HG02610 (cell line): ENCODE results near the gene YBEY.

ENCODE experiments used
- ATAC-seq: cut with Tn5 transposase; IDR thresholded peaks from one replicate; pipeline ENCODE4 v1.9.1; 2021; ENCODE audit warnings: mild to moderate bottlenecking, moderate library complexity; ENCODE audit not compliant: unreplicated experiment

Gene YBEY

DNA sequence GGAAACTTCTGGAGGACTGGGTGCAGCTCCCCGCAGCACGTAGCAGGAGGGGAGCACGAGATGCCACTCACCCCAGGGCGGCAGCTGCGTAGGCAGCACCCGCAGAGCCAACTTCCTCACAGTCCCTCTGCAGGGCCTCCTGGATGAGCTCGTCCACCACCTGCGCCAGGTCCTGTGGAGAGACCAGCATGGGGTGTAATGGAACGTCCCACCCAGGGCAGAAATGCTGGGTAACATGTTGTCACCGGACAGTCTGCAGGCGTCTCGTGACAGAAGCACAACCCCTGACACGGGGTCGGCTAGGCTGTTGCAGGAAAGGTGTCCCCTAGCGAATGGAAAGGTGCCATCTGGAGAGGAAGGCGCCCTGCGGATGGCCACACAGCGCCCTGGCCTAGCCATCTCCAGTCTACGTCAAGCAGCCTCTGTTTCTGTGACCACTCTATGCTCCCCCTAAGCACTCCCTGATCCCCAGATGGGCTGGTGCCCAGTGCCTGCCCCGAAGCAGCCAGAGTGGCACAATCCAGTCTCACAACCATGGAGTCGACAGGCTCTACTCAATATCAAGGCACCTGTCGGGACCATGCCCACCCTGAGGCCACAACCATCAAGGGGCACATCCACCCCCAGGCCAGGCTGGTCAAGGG, 22.0 kb upstream of the YBEY start:
- no peak for ATAC-seq

DNA sequence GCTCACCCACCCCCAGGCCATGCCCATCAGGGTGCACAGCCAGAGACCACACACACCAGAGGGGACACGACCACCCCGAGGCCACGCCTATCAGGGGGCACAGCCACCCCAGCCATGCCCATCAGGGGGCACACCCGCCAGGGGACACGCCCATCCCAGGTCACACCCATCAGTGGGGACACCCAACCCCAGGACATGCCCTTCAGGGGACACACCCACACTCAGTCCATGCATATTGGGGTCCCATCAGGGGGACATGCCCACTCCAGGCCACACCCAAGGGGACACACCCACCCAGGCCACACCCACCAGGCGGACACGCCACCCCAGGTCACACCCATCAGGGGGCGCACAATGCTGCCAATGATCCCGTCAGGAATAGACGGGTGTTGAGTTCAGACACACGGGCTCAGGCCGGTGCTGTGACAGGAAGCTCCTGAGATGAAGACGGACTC, 21.4 kb upstream of the YBEY start:
- ATAC-seq = no peak

- no peak for ATAC-seq
Observed at GRCh38 chr21:46265736-46266525, 20.2 kb upstream of the YBEY start.

- no peak for ATAC-seq
Observed at GRCh38 chr21:46266946-46267345, 19.2 kb upstream of the YBEY start.

DNA sequence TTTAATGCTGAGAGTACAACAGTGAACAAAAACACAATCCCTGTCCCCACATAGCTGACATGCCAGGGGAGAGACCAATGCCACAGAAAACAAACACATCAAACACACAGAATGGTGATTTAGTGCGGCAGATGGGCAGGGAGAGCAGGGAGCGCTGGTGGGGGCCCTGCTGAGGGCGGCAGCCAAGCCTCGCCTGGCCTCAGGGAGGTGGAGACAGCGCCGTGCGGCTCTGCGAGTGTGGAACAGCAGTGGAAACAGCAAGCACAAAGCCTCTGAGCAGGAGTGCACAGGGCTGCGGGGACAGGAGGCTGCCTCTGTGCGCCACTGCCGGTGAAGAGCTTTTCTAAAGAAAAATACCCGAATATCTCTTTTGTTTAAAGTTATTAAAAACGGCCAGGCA, 17.8 kb upstream of the YBEY start:
- no peak for ATAC-seq

- ATAC-seq = no peak
Observed at GRCh38 chr21:46269466-46269865, 16.7 kb upstream of the YBEY start.

- ATAC-seq = no peak
Observed at GRCh38 chr21:46273341-46273740, 12.8 kb upstream of the YBEY start.

DNA sequence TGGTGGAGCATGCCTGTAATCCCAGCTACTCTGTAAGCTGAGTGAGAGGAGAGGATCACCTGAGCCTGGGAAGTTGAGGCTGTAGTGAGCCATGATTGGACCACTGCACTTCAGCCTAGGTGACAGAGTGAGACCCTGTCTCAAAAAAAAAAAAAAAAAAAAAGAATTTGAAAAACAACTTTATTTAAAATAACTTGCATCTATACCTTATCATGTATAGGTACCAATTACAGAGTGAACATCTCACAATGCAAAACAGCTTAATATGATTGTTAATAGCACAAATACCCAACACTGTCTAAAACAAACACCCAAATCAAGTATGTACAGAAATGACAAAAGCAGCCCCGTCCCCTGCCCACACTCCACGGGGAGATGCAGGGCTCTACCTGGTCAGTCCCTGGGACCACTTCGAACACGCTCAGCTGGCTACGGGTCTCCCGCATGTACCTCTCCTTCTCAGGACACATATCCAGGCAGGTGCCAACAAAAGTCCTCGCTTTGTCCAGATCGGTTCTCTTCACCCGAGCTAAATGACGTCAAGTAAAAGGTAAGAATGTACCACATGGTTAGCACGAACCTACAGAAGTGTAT, 11.2 kb upstream of the YBEY start:
- no peak for ATAC-seq

DNA sequence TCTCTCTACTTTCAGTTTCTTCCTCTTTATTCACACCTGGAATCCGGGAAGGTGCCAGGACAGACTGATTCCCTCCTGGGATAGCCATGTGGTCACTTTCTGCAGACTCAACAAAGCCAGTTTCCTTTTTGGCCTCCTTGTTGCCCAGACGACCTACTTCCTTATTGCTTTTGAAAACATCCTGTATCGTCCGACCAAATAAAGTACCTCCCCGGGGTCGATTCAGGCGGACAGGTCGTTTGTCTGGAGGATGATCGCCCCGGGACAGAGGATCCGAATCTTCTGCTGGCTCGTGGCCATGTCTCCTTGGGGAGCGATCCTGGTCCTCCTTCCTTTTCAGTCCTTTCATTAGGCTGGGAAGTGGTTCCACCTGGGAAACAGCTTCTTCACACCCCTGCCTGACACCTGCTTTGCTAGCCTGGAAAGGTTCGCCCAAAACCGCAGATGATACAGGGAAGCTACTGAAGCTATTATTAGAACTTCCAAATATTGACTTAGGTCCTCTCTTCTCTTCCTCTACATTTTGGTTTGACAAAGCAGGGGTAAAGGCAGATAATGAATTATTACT, 2.0 kb upstream of the YBEY start:
- no peak for ATAC-seq

DNA sequence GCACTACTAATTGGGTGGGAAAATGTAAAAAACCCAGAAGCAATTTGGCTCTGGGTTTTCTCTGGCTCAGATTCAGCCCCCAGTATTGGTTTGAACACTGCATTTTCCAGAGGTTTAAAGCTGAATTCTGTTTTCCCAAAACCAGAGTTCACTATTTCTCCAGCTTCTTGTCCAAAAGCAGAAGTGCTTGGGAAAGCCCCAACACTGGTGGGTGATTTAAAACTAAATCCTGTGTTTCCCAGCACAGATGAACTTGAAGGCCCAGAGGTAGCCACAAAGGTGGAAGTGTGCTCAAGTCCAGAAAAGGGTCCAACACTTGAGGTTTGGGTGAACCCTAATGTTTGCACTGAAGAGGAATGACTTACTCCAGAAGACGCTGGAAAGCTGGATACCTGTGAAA, 1.4 kb upstream of the YBEY start:
- no peak for ATAC-seq

GRCh38 chr21:46285206-46285661, 908 bp upstream of the YBEY start, which contains the start of gene MCM3AP:
Gene MCM3AP, minus strand, starts transcription at chr21:46285611. Its CDS starts 325 bp downstream, at chr21:46285286.
- no peak for ATAC-seq

DNA sequence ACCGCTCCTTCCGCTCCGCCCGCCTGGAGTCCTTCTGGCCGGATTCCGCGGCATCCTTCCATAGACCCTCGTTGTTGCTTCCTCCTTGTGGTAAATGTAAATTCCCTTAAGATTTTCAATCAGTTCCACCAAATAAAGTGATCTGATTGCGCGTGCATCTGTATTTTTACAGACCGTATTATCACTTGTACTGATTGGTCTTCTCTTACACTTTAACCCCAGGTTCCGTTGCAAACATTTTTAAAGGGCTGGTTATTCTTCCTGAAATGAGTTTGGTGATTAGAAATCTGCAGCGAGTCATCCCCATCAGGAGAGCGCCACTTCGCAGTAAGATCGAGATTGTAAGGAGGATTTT, 483 bp downstream of the YBEY start:
- ATAC-seq = no peak

GRCh38 chr21:46287541-46287940, 1.4 kb downstream of the YBEY start:
- no peak for ATAC-seq

DNA sequence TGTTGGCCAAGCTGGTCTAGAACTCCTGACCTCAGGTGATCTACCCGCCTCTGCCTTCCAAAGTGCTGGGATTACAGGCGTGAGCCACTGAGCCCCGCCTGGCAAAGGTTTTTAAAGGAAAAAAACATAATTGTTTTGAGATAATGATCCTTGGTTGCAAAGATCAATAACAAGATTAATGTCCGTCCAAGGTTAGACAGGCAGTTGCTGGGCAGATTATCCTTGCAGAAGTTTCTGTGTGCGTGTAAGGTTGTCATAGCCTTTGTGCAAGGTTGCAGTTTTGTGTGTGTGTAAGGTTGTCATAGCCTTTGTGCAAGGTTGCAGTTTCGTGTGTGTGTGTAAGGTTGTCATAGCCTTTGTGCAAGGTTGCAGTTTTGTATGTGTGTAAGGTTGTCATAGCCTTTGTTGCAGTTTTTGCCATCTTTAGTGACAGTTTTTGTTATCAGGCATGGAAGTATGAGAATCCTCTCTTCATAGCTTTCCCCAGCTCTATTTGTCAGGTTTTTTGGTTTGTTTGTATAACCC, 3.6 kb downstream of the YBEY start:
- no peak for ATAC-seq

DNA sequence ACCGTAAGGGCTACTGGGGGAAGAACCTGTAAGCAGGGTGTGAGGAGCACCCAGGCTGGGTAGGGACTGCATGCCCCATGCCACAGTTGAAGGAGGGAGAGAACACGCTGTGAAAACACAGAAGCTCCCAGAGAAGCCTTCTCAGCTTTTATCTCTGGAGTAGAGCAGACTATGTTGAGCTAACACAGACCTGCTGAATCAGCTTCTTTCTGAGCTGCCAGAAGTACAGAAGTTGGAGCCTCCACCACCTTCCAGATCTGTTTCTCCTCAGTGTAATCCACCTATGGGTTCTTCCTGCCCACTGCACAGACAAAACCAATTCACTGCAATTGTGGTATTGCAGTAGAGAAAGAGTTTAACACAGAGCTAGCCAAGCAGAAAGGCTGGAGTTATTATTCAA, 5.4 kb downstream of the YBEY start:
- no peak for ATAC-seq

GRCh38 chr21:46294647-46295176, 8.6 kb downstream of the YBEY start:
- ATAC-seq = no peak

GRCh38 chr21:46295177-46295770, 9.1 kb downstream of the YBEY start:
- no peak for ATAC-seq

GRCh38 chr21:46295996-46296752, 10.0 kb downstream of the YBEY start:
- no peak for ATAC-seq

GRCh38 chr21:46297338-46298271, 11.5 kb downstream of the YBEY start:
- ATAC-seq = no peak
